Left ventricle myocardium superior (tissue), 1 donor: ENCODE data around the gene RTP5. TPM values are rescaled to one million over a fixed set of nuclear protein-coding genes. Genes with fewer than 3 reads are reported as not detected.
"Not testable (repeated sequence)": the region's sequence is repeated elsewhere in the genome, so short reads cannot be mapped to it uniquely, and the experiment has no call there.

Experiments used
- ATAC-seq: fragments of 200-7000 bp; cut with Tn5 transposase; one replicate; pipeline ENCODE4 v1.9.1; 2020; ENCODE audit warnings: mild to moderate bottlenecking, moderate library complexity
- DNase-seq: peaks from one replicate; pipeline ENCODE4 v3.0.0-alpha.2; 2020
- intact Hi-C: fragments of 100-400 bp; cut with micrococcal nuclease; formaldehyde crosslinking; loops from one replicate; pipeline ENCODE4 v1.11.0; 2022
- total RNA-seq: library from RNA; stranded (reverse); fragmentation: NEBNext Ultra II Directional; extraction: Animal tissue kit (Norgen Biotek cat#: 25700); gene quantifications from one replicate; pipeline ENCODE4 v1.2.1, GENCODE V29; 2021
- donor health status: DM: no; HTN: yes; CAD: no; lungs with severe emphysema.

Gene RTP5
- total RNA-seq, 1 donor from 2014 or later: not detected

DNA sequence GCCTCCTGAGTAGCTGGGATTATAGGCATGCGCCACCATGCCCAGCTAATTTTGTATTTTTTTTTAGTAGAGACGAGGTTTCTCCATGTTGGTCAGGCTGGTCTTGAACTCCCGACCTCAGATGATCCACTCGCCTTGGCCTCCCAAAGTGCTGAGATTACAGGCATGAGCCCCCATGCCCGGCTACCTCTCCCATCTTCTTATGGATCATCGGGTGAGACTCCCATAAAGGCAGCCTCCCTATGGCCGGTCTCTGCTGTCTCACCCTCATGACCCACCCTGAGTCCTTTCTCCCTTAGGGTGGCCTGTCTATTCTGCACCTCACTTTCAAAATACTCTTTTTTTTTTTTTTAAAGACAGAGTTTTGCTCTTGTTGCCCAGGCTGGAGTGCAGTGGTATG is 38.3 kb downstream of the RTP5 start:
- intact Hi-C loops, DNase-seq, ATAC-seq: not testable (repeated sequence)

DNA sequence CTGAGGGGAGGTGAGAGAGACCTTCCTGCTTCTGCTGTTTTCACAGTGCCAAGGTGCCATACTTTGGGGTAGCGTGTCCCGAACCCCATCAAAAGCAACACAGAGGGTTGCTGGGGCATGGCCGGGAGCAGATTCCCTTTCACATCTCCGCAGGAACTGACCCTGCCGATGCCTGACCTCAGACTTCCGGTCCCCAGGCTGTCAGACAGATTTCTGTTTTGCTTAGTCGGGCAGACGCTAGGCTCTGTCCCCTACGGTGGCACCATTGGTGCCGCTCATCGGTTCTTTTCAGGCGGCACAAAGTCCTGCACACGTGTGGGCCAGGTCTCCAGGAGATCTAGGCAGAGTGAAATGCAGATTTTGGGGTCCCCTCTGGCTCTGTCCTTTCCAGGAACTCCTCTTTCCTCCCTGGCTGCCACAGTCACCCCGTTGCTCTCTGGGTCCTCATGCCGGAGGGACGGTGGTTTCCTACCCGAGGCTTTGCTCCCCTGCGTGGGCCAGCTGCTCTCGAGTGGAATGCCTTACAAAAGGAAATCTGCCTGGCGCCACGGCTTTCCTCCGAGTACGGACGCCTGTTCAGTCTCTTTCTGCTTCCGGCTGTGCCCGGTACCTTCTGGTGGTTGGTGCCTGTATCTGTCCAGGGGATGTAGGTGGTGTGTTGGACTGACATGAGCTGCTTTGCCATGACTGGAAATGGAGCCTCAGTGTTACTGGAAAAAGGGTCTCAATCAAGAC is 39.3 kb downstream of the RTP5 start:
- intact Hi-C loops: no loop called here
- DNase-seq (no peak), ATAC-seq (no peak)

DNA sequence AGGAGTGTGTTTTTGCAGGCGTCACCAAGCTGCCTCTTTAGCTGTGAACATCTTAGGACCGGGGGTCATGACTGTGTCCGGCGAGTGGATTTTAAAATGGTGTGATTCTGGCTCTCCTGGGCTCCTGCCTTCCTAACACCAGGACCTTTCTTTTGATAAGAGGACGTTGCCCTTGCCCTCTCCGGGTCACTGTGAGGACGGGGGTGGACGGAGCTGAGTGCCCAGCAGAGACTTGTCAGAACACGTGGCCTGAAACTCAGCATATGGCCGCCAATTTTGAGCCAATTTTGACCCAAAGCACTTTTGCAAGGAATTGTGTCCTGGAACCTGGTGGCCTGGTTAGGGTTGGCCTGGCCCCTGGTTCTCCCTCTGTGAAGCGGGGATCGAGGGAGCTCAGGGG is 40.2 kb downstream of the RTP5 start:
- intact Hi-C loops: no loop called here

DNA sequence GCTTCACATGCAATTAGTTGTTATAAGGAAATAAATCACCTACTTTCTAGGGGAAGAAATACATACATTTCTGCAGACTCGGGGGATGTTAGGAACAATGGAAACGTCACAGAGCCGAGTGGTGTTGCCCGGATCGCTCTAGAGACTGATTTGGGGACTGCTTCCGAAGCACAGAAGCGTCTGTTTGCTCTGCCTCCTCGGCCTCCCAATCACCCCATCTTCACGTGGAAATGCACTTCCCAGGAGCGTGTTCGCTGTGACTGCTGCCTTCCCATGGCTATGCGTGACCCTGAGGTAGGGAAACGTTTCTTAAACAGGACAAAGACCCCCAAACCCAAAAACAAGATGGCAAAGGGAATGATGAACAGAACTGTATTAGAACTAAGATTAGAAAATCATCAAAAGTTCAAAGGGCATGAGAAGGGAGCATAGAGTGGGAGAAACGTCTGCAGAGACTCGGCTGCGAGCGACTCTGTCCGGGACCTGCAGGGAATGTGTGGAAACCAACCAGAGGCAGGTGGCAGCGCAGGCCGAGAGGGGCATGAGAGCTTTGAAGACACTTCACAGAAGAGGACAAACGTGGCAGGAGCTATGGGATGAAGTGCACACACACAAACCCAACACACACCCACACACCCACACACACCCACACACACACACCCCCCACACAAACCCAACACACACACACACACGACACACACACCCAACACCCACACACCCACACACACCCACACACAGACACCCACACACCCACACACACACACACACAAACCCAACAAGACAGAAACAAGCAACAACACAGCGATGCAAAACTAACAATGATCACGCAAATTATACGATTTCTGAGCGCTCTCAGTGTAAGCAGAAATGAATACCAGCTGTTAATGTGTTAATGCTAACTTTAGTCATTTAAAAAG is 41.3 kb downstream of the RTP5 start:
- ATAC-seq: no peak
- DNase-seq: no peak
- intact Hi-C loops: no loop called here

More for the DNA sequence above, 40.2 kb downstream of the RTP5 start:
- DNase-seq (no peak), ATAC-seq (no peak)

DNA sequence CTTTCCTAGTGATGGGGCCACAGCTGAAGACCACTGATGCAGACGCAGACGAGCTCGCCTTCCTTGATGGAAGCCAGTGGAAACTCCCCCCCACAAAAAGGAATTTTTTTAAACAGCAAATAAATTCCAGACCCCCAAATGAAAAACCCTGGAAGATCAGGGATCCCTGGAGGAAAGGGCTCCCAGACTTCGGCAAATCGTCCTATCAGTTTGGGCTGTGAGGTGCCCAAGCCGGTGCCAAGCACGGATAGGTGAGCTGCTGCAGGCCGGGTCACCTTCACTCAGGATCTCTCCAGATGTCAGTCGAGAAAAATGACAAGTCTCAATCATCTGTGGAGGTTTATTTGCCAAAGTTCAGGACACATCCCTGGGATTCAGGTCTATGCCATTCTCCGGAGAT is 42.0 kb downstream of the RTP5 start:
- intact Hi-C loops: no loop called here
- ATAC-seq (no peak), DNase-seq (no peak)

DNA sequence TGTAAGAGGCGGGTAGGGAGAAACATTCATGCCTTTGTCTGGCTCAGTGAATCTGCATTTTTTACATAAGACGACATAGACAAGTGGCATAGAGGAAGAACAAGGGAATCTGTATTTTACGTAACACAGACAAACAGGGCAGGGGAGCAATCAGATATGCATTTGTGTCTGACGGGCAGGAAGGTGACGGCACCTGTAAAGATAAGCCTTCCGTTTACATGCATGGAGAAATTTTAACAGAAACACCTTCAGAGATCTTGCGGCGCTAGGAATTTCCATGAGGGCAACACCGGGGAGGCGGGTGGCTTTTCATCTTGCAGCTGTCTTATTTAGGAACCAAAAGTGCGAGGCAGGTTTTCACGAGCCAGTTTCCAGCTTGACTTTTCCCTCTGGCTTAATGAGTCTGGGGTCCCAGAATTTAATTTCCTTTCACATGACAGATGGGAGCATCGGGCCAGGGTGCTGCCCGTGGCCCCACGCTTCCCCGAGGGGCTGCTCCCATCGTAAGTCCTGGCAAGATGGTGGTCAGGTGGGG is 42.6 kb downstream of the RTP5 start:
- ATAC-seq: no peak

DNA sequence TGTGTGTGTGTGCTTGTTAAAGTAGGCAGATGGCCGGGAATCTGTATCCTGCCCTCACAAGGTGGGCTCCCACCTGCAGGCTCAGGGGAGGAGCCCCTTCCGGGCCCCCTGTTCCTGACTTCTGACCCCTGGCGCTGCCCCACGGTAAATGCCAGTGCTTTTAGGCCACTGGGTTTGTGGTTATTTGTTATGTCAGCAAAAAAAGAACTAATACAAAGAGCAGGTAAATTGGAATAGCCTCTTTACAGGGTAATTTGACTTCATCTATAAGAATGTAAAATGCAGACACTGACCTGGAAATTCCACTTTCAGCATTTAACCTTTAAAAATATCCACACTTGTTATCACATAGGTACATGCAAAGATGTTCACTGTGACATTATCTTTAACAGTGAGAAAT is 44.2 kb downstream of the RTP5 start:
- DNase-seq (no peak), ATAC-seq (no peak)
- intact Hi-C loops: no loop called here

More for the DNA sequence above, 42.6 kb downstream of the RTP5 start:
- intact Hi-C loops: no loop called here
- no peak for DNase-seq

DNA sequence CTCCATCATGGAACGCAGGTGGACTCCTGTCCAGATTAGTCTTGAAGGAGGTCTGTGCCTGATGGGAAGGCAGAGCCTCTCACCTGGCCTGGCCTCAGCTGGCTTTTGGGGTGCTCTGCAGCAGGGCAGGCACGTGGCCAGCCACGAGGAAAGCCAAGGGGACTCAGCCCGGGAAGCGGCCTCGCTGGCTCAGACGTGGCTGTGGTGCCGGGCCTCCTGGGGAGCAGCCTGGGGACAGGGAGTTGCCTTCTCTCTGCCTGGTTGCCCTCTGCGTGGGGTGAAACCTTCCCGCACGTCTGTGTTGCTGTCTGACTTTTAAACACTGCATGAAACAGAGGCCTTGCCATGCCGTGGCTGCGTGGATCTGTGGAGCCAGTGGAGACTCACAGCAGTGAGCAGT is 45.0 kb downstream of the RTP5 start:
- DNase-seq (no peak), ATAC-seq (no peak)
- intact Hi-C loops: no loop called here

DNA sequence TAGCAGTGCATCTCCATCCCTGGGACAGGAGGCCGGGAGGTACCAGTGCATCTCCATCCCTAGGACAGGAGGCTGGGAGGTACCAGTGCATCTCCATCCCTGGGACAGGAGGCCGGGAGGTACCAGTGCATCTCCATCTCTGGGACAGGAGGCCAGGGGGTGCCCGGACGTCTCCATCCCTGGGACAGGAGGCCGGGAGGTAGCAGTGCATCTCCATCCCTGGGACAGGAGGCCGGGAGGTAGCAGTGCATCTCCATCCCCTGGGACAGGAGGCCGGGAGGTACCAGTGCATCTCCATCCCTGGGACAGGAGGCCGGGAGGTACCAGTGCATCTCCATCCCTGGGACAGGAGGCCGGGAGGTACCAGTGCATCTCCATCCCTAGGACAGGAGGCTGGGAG is 52.1 kb downstream of the RTP5 start:
- intact Hi-C loops, DNase-seq, ATAC-seq: not testable (repeated sequence)

DNA sequence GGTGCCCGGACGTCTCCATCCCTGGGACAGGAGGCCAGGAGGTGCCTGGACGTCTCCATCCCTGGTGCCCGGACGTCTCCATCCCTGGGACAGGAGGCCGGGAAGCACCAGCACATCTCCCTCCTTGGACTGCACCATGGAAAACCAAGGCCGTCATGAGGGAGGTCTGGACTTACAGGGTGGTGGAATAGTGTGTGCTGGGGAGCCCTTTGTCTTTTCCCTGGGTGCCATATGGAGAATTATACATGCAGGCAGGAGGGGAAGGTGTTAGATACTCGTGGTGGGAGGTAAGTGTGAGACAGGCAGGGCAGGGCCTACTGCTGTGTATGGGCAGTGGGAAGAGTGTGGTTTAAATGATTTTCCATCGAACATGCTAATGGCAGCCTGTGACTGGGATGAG is 52.9 kb downstream of the RTP5 start:
- intact Hi-C loops: no loop called here
- no peak for DNase-seq
- no peak for ATAC-seq

DNA sequence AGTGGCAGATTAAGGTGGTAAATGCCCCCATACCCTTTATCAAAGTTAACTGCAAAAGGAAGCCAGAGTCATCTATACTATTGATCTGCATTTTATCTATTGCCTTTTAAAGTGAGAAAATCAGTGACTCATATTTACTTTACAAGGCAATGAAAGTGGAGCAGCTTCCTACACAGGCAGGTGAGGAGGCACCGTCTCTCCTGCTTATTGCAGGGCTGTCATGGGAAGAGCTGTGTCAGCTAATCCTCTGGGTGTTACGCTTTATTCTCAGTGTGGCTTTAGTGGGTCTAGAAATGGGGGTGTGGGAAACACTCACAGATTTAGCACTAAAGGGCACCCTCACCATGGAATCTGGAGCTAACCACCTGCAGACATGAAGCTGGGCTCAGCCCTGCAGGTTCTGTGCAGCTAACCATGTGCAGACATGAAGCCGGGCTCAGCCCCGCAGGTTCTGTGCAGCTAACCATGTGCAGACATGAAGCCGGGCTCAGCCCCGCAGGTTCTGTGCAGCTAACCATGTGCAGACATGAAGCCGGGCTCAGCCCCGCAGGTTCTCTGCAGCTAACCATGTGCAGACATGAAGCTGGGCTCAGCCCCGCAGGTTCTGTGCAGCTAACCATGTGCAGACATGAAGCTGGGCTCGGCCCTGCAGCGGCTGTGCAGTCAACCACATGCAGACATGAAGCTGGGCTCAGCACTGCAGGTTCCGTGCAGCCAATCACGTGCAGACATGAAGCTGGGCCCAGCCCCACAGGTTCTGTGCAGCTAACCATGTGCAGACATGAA is 53.5 kb downstream of the RTP5 start:
- DNase-seq, intact Hi-C loops, ATAC-seq: not testable (repeated sequence)

Other genes starting within 250 kb of the RTP5 start
- gene THAP4, start 232.6 kb upstream of the RTP5 start, total RNA-seq: 84.5 TPM
- 42.3 TPM for gene ATG4B, start 232.0 kb upstream of the RTP5 start, total RNA-seq
- 10.5 TPM for gene DTYMK, start 182.9 kb upstream of the RTP5 start, total RNA-seq
- gene ING5, start 167.7 kb upstream of the RTP5 start, total RNA-seq: 16.0 TPM
- 19.2 TPM for gene D2HGDH, start 135.1 kb upstream of the RTP5 start, total RNA-seq
- gene GAL3ST2, start 92.9 kb upstream of the RTP5 start, total RNA-seq: not detected
- gene NEU4, start 60.5 kb upstream of the RTP5 start, total RNA-seq: 0.52 TPM
- gene PDCD1, start 10.8 kb upstream of the RTP5 start, total RNA-seq: 1.4 TPM